Stimulated activated CD4-positive, alpha-beta T cell treated with anti-CD3 and anti-CD28 coated beads, Interleukin-4, amount 100 ng/mL, for 24 hours (primary cell): ENCODE results near the gene SIGLECL1.
"Not testable (repeated sequence)": the region's sequence is repeated elsewhere in the genome, so short reads cannot be mapped to it uniquely, and the experiment has no call there.

Experiments
- DNase-seq: peaks from one replicate; pipeline ENCODE4 v3.0.0-alpha.2; 2020

SIGLECL1 gene

DNA sequence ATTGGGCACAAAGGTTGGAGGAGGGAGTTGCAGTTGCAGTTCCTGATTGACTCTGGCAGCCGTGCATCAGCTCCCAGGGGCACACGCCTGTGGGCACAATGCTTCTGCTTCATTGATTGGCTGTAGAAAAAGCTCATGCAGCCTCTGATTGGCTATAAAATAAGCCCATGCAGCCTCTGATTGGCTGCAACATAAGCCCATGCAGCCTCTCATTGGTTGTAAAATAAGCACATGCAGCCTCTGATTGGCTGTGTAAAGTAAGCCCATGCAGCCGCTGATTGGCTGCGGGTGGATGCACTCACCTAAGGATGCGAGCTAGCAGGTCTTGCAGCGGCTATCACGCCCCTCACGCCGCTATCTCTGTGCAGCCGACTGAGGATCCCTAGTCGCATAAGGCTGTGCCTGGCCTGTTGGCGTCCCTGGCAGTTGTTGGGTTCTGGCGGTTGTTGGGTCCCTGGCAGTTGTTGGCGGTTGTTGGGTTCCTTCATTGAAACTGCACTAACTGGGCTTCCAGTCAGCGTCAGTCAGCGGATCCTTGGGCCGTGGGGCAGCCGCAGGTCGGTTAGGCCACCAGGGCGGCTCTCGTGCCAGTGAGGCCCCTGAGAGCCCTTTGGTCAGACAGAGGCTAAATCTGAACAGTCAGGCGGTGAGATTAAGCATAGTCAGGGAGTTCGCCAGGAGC lies at the start of gene SIGLECL1:
Gene SIGLECL1 (plus strand): TSS at position 295 of the 682 bp plus-strand sequence. CDS start 12,993 bp downstream, outside the sequence.
- DNase-seq = no peak

DNA sequence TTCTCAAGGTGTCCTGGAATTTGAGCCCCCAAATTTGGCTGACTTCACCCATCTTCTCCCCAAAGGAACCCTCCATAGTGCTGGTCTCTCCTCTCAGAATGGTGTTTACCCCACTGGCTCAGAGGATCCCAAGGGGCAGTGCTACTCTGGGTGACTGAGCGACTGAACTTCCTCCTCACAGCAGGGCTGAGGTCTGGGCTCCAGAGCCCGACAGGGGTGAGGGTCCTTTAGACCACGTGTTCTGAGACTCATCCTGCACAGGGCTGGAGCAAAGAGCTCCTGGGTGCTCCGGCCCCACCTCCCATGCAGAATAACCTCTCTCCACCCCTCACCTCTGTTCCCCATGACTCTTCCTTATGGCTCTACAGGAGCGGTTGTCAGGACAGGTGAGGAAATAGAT lies 49.2 kb upstream of the SIGLECL1 start:
- DNase-seq = no peak

- no peak for DNase-seq
Measured at GRCh38 chr19:51203916-51204315, 47.0 kb upstream of the SIGLECL1 start.

GRCh38 chr19:51204321-51204720 lies 46.6 kb upstream of the SIGLECL1 start:
- no peak for DNase-seq

DNA sequence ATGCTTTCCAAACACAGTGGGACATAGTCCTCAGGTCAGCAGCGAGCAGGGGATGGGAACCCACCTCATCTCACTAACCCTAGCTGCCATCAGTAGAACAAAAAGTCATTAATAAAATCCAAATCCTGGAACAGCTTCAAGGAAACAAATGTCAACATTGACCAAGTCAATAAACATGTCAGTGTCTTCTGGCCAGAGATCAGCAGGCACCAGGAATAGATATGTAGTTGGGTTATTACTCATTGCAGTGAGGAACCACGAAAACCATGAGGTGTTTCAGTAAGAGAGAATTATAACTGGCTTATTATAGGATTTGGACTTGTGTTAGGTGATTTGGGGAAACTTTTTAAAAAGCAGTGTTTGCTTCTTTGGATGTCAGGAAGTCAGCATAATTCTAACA lies 43.1 kb upstream of the SIGLECL1 start:
- no peak for DNase-seq

- DNase-seq = no peak
Measured at GRCh38 chr19:51210191-51210784, 40.6 kb upstream of the SIGLECL1 start.

- DNase-seq = not testable (repeated sequence)
Measured at GRCh38 chr19:51210874-51211361, 40.0 kb upstream of the SIGLECL1 start.

GRCh38 chr19:51211833-51212232 lies 39.0 kb upstream of the SIGLECL1 start:
- no peak for DNase-seq

DNA sequence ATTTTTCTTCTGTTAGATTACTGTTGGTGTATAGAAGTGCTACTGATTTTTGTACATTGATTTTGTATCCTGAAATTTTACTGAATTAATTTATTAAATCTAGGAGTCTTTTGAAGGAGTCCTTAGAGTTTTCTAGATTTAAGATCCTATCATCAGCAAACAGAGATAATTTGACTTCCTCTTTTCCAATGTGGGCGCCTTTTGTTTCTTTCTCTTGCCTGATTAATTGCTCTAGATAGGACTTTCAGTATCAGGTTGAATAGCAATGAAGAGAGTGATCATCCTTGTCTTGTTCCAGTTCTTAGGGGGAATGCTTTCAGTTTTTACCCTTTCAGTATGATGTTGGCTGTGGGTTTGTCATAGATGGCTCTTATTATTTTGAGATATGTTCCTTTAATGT lies 31.6 kb upstream of the SIGLECL1 start:
- no peak for DNase-seq

GRCh38 chr19:51219971-51220370 lies 30.9 kb upstream of the SIGLECL1 start:
- DNase-seq = no peak

DNA sequence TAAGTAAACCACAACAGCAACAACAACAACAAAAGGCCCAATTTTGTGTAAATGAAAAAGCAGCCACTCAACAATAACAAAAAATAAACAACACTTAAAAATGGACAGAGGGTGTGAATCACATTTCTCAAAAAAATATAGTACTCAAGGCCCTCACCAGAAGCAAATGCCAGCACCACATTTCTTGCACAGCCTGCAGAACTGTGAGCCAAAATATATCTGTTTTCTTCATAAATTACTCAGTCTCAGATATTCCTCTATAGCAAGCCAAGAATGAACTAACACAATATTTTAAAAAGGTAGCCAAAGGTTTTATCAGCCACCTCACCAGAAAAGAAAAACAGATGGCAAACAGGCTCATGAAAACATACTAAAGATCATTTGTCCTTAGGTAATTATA lies 29.9 kb upstream of the SIGLECL1 start:
- no peak for DNase-seq

DNA sequence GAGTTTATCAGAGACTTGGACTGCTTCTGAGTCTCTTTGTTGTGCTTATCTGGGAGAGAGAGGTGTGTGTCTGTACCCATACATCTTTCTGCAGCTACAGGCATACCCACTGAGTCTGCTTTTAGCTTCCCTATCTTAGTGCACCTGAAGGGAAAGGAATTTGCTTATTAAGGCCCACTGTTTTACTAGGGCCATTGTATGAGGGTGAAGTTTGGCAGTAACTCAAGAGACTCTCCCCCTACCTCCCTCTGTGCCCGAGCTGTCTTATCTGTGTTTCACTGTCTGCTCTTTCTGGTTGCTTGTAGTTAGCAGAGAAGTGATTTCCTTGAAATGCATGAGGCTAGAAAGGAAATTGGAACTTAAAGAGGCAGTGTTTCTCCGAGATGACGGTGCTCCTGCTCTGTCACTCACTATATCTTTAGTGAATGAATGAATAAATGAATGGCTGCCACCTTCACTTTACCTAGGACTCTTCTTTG lies 26.7 kb upstream of the SIGLECL1 start:
- no peak for DNase-seq

DNA sequence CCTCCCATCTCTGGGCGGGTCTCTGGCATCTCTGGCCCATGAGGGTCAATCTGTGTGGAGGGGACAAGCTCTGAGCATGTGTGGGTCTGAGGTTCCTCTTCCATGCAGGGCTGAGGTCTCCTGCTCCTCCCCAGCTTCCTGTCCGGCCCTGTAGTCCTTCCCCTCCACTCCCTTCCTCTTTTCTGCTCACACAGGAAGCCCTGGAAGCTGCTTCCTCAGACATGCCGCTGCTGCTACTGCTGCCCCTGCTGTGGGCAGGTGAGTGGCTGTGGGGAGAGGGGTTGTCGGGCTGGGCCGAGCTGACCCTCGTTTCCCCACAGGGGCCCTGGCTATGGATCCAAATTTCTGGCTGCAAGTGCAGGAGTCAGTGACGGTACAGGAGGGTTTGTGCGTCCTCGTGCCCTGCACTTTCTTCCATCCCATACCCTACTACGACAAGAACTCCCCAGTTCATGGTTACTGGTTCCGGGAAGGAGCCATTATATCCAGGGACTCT lies 25.9 kb upstream of the SIGLECL1 start, which contains the start of gene CD33:
Gene CD33 (plus strand): TSS at position 183 of the 496 bp plus-strand sequence. CDS start 39 bp downstream, at position 222.
- not testable (repeated sequence) for DNase-seq

GRCh38 chr19:51226067-51226466 lies 24.8 kb upstream of the SIGLECL1 start:
- DNase-seq = no peak

- no peak for DNase-seq
Measured at GRCh38 chr19:51227326-51227725, 23.6 kb upstream of the SIGLECL1 start.

DNA sequence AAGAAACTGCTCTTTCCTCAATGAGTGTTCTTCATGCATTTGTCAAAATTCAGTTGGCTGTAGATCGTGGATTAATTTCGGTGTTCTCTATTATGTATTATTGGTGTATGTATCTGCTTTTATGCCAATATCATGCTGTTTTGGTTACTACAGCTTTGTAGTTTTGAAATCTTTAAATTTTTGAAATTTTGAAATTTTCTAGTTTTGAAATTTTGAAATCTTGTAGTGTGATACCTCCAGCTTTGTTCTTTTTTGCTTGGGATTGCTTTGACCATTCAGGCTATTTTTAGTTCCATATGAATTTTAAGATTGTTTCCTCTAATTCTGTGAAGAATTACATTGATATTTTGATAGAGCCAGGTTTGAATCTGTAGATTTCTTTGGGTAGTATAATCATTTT lies 22.9 kb upstream of the SIGLECL1 start:
- no peak for DNase-seq

- DNase-seq = no peak
Measured at GRCh38 chr19:51240866-51241265, 10.0 kb upstream of the SIGLECL1 start.

- DNase-seq = no peak
Measured at GRCh38 chr19:51242881-51243630, 7.8 kb upstream of the SIGLECL1 start.

- DNase-seq = no peak
Measured at GRCh38 chr19:51246164-51246552, 4.7 kb upstream of the SIGLECL1 start.

GRCh38 chr19:51247972-51248590 lies 2.8 kb upstream of the SIGLECL1 start:
- no peak for DNase-seq

DNA sequence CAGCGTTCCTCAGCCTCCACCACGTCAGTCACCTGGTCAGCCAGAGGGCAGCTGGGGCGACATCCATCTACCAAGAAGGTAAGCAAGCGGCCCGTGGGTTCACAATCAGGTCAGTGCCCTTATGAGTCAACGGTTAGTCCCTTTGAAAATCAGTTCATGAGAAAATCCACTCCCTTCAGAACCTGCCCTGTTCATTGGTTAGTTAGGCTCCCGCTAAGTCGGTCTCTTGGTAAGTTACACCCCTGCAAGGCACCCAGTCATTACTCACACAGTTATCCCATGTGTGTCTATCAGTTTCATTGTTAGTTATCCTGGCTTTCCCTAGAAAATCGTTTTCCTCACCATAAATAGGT lies 564 bp downstream of the SIGLECL1 start:
- no peak for DNase-seq

- DNase-seq = no peak
Measured at GRCh38 chr19:51252306-51253079, 1.6 kb downstream of the SIGLECL1 start.
